ENCODE measurements around the gene RPS2.
A peak's percentile ranks its signal among the peaks of the same experiment; 100 is the strongest.
"Not testable (repeated sequence)": the region's sequence is repeated elsewhere in the genome, so short reads cannot be mapped to it uniquely, and the experiment has no call there.

The RPS2 gene

DNA sequence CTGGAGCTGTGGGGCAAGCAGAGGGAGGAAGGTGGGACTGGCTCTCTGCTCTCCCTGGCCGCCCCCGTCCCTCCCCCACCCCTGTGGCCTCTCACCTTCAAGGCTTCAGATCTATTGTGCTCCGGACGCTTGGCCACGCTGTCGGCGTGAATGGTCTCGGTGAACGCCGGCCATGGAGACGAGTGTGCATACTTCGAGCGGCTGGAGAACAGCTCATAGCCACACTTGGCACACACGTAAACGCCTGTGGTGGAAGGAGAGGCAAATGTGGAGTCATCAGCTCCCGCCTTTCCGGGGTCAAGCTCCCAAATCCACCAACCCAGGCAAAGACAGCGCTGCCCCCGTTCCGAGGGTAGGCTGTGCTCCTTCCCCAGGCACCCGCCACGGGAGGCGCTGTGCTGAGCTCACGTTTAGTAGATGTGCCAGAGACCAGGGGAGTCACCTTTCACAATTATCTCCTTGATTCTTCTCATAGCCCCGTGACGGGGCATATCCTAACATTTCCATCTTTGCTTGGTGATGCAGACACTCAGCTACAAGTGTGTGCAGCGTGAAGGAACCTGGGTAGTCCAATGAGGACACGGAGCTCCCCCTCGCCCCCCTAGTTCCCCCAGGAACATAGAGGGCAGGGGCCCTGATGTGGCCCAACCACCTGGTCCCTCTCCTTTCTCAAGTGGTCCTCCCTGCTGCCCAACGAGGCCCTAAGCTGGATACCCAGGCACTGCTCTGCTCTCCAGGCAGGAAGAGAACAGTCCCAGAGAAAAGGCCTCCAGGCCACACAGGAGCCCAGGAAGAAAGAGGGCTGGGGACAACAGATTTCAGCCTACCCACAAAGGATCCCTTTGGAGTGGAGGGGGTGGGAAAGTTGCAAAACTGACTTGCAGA lies 23.2 kb downstream of the RPS2 start:
- DNase-seq = no peak

DNA sequence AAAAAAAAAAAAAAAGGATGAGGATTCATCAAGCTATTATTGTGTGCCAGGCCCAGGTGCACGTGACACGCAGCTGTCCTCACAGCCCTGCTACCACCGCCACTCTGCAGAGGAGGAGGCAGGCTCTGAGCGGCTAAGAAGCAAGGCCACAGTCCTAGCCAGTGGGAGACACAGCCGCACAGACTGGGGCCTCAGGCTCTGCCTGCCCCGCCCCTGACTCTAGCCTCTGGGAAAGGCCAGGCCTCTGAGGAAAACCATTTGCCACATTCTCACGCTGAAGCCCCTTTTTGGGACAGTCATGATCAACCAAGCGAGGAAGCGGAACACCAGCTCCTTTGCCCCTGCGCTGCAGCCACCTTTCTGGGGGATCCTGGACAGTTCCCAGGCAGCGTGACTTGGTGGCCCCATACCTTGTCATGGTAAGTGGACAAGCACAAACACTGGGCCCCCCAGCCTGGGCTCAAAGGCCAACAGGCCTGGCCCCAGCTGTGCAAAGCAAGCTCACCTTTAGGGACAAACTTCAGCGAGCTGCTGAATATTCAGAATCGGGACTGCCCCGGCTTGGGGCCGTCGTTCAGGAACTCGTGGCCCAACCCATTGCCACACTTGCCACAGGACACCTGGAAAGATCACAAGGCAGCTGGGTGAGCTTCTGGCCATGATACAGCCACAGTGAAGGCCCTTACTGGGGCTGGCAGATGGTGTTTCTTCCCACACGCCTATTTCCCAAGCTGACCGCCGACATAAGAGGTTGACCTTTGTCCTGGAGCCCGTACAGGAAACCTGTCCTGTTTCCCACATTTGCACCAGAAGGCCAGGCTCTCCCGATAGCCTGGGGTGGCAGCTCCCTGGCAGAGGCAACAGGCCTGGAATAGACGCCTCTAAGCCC lies 24.1 kb downstream of the RPS2 start:
- no peak for DNase-seq

DNA sequence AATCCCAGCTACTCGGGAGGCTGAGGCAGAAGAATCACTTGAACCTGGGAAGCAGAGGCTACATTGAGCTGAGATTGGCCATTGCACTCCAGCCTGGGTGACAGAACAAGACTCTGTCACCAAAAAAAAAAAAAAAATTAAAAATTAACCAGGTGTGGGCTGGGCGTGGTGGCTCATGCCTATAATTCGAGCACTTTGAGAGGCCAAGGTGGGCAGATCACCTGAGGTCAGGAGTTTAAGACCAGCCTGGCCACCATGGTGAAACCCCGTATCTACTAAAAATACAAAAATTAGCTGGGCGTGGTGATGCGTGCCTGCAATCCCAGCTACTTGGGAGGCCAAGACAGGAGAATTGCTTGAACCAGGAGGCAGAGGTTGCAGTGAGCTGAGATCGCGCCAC lies 24.8 kb downstream of the RPS2 start:
- DNase-seq = not testable (repeated sequence)

DNA sequence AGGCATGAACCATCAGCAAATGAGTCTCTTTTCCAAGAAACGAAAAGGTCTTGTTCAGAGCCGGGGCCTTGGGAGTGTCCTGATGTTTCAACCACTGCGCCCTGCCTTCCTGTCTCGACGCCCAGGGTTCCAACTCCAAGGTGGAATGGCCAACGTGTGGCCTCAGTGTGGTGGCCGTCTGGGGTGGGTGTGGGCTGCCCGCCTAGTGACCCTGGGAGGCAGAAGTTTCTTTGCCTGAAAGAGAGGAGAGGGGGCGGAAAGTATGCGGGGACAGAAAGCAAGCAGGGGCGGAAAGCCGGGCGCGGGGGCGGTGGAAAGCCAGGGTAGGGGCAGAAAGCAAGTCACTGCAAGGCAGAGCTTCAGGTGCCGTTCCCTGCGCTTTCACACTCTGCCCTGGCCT lies 25.7 kb downstream of the RPS2 start:
- no peak for DNase-seq

DNA sequence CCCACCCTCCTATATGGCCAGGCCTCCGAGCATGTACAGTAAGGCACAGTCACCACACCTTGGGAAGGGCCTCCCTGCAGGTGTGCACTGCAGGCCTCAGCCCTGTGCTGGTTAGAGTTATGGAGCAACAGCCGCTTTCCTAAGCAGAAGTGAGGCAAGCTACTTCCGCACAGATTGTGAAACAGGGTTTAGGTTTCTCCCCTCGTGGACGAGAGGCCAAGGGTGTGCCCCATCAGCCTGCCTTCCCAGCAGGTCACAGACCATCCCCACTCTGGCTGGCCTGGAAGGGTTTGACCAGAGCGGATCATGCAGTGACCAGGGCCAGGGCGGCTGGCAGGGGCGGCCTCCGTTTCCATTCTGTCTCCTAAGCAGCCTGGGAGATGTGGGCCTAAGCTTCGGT lies 26.3 kb downstream of the RPS2 start:
- DNase-seq = no peak

DNA sequence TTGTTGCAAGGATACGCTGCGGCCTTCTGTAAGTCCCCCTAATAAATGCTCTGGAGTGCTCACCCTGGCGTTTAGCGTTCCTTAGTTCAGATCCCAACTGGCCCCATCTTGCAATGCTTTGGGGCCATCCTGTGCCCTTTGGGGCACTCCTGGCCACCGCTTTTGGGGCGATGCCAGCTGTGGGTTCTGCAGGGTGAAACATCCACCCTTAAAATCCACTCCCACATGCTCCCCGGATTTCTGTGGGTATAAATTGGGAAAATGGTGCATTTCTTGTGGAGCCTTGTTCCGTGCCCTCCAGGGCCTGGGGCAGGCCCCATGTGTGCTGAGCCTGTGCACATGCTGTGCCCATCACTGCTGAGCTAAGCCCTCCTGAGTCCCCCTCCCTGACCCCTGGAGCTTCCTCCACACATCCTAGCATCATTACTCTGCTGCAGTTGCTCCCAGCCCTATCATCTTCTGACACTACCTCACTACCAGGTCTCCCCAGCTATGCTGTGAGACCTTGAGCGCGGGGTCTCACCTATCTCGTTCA lies 27.6 kb downstream of the RPS2 start:
- DNase-seq = no peak

DNA sequence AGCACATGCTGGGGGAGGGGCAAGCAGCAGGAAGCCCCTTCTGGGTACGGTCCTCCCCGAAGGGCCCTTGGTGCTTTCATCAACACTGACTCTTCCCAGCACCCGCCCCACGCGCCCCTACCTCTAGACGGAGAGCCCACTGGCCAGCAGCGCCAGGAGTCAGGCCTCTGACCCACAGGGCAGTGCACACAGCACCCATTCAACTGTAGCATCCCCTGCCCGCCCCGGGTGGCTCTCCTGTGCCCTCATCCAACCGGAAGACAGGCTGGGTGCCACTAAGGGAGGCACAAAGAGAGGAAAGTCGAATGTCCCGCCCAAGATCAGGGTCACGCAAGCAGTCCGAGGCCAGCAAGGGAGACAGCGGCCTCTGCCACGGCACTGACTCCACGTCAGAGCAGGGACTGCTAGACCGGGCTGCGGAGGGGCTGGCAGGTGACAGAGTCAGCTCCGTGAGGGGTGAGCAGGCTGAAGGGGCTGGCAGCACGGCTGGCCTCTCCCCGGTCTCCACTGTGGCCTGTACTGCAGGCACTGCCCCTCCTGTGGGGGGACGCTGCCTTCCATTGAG lies 31.4 kb downstream of the RPS2 start:
- DNase-seq = no peak

DNA sequence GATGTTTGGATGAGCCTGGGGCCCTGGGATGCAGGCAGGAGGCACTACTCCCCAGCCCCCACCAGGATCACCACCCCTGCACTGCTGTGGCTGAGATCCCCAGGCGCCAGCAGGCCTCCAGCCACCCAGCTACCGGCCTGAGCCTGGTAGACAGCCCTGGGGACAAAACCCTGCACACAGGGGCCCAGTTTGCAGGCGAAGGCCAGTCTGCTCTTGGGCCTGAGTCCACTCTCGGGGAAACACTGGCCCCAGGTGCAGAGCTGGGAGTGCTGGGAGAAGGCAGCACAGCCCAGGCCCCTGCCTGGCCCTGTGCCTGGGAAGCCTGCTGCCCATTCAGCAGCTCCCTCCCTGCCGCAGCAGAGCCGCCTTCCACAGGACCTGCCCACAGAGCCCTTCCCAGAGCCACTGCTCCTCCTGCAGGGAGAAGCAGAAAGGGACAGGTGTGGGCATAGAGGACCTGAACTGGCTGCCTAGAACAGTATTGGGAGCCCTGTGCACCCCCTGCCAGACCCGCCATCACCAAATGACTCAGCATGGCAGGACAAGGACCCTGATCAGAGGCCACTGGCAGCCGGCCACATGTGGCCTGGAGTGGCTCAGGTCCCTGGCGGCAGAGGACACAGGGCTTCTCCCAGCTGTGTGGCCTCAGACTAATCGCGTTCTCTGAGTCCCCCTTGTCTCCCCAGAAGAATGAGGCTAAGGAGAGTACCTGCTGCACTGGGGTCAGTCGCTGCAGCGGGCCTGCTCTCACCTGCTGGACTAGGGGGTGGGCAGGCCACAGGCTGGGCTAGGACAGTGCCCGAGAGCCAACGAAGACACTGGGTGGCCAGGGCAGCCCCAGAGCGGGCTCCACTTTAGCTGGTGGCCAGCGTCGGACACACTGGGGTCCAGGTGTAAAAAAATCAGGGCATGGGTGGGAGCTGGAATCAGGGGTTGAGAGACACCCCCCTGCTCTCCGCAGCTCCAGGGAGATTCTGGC lies 32.3 kb downstream of the RPS2 start:
- no peak for DNase-seq

DNA sequence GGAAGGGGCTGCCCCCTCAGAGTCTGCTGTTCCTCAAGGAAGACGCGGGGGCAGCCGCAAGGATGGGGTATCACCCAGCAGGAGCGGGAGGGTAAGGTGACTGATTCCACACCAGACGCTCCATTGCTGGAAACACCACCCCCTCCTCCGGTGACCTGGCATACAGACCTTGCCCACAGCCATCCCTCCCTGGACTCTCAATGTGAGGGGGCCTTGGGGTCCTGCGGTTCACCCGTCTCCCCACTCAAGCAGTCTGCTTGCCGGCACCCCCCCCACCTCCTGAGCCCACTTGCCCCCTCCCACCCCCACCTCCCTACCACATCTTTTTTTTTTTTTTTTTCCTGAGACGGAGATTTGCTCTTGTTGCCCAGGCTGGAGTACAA lies 34.3 kb downstream of the RPS2 start:
- DNase-seq = no peak

DNA sequence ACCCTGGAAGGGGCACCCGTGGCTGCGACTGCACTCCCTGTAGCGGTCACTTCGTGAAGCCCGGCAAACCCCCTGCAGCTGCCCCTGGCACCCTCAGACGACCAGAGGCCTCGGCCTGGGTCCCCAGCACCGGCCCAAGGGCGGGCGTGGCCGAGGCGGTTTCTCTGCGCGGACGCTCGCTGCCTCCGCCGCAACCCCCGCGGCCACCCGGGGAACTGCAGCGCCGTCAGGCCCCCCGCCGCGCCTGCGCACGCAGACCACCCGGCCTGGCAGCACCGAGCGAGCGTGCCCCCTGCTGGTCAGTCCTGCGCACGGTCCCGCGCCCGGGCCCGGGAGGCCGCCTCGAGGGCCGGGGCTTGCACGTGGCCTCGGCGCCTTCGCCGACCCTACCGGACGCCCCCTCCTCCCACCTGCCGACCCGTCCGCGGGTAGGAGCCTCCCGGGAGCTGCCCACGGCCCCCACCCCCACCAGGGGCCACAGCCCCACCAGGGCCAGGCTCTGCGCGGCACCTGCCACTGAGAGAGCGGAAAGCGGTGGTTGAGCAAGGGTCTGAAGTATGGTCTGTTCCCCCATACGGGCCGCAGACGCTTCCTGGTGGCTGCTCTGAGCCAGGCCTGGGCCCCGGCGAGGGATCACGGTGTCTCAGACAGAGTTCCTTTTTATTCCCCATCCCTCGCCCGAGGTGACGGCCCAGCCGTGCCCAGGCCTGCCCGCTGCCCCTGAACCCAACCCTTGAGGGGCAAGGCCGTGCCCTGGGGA lies 34.9 kb downstream of the RPS2 start:
- peak; percentile 93 for DNase-seq

DNA sequence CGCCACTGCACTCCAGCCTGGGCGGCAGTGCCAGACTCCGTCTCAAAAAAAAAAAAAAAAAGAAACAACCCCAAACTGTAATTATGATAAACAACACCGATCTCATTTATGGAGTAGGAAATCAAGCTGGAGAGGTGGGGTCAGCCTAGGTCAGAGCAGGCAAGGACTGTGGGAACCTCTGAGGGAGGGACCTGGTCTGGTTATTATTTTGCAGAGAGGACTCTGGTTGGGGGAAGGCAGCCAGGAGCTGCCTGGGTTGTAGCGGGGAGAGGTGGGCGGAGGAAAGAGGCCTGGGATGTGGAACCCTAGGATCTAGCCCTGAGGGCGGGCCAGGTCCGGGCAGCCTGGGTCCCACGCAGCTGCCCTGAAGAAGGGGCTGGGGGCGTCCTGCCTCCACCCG lies 35.5 kb downstream of the RPS2 start:
- peak; percentile 35 for DNase-seq

DNA sequence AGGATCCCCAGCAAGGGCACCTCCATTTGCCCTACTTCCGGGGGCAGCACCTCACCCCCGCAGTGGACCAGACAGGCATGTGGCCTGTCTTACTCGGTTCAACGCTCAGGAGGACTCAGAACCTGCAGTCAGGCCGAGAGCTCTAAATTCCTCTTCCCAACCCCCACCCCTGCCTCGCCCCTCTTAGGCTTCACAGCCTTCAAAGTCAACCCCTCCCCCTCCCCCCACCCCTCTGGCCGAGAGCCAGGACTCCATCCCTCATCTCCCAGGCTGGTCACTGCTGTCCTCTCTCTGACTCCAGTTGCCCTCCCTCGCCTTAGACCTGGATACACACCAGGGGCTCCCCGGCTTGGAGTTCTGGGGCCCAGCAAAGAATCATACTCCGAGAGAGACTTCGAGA lies 38.4 kb downstream of the RPS2 start:
- no peak for DNase-seq

DNA sequence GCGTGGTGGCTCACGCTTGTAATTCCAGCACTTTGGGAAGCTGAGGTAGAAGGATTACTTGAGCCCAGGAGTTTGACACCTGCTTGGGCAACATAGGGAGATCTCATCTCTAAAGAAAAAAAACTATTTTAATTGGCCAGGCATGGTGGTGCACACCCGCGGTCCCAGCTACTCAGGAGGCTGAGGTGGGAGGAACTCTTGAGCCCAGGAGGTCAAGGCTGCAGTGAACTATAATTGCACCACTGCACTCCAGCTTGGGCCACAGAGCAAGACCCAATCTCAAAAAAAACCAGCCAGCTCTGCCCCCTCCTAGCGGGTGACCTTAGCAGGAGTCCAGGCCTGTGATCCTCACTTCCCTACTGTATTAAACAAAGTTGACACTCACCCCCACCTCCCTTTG lies 40.5 kb downstream of the RPS2 start:
- DNase-seq = no peak

DNA sequence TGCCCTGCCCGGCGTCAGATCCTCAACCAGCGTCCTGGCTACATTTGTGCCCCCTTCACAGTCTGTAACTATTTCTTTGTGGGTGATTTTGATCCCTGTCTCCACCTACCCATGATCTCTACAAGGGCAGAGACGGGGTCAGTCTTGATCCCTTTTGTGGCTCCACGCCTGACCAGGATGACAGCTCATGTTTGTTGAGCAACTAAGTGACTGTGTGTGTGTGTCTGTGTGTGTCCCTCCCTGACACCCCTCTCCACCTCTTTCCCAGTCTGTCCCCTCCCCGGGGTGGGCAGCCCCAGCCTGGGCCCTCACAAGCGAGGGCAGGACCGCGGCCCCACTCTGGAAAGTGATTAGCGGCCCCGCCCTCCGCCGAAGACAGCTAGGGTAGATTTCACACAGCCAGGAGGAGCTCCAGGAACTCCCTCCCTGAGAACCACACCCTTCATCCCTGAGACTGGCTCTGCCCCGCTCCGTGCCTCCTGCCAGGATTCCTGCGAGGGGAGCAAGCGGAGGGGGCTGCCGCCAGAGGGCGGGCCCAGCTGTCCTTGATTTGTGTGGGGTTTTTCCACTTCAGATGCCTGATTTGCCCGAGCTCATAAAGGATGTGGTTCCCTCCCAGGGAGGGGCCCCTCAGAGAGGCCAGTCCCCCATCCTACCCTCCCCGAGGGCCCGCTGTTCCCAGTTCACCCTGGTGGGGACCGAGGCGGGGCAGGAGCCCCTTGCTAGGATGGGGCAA lies 41.2 kb downstream of the RPS2 start:
- DNase-seq = peak; percentile 38

DNA sequence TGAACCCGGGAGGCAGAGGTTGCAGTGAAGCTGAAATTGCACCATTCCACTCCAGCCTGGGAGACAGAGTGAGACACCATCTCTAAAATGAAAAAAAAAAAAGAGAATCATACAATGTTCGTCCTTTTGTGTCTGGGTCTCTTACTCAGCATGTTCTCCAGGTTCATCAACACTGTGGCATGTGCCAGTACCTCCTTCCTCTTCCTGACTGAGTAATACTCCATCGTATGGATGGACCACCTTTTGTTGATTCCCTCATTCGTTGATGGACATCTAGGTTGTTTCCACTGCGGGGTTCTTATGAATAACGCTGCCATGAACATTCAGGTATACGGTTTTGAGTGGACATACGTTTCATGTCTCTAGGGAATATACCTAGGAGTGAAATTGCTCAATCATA lies 42.3 kb downstream of the RPS2 start:
- no peak for DNase-seq

DNA sequence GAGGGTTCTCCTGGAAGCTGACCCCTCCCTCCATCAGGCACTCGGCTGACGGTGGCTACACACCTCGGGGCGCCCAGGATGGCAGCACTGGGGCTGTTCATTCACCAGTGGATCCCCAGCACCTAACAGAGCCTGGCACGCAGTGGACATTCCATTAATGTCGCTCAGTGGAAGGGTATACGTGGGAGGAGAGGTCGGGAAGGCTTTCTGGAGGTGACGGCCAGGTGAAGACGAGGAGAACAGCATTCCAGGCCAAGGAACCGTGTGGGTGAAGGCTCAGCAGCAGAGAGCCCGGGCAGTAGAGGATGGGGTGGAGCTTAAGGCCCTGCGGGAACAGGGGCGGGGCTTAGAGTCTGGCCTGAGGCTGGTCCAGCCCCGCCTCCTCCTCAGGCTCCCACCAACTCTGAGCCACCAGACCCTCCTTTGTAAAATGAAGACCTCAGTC lies 43.9 kb downstream of the RPS2 start:
- DNase-seq = peak; percentile 24

DNA sequence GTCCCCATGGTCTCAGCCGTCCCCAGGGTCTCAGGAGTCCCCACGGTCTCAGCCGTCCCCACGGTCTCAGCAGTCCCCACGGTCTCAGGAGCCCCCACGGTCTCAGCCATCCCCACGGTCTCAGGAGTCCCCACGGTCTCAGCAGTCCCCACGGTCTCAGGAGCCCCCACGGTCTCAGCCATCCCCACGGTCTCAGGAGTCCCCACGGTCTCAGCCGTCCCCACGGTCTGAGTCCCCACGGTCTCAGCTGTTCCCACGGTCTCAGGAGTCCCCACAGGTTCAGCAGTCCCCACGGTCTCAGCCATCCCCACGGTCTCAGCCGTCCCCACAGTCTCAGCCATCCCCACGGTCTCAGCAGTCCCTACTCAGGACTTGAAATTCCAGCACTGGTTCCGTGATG lies 44.5 kb downstream of the RPS2 start:
- DNase-seq = not testable (repeated sequence)

DNA sequence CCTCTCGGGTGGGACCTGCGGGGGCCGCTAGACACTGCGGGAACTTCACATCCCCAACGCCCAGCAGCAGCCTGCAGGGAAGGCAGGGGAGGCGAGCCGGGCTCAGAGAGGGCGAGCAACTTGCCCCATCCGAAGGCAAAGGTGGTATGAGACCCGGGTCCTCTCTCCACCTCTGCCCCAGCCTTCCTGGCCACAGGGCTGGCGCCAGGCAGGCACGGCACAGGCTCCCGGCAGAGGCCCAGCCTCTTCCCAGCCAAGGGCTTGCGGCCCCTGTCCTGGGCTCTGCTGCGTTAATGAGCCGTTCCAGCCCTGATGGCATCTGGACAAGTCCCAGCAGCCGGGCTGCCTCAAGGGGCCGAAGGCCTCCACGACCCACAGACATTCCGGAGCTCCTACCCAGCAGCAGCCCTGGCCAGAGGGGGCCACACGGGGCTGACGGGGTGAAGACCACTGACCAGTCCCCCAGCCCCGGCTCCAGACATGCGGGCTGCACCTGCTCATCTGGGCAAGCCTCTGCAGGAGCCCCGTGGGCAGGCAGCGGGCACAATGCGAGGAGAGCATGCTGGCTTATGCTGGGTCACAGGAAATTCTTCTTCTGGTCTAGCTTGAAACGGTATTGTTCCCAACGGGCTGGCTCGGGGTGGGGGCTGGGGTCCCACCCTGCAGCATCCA lies 45.2 kb downstream of the RPS2 start:
- DNase-seq = no peak

DNA sequence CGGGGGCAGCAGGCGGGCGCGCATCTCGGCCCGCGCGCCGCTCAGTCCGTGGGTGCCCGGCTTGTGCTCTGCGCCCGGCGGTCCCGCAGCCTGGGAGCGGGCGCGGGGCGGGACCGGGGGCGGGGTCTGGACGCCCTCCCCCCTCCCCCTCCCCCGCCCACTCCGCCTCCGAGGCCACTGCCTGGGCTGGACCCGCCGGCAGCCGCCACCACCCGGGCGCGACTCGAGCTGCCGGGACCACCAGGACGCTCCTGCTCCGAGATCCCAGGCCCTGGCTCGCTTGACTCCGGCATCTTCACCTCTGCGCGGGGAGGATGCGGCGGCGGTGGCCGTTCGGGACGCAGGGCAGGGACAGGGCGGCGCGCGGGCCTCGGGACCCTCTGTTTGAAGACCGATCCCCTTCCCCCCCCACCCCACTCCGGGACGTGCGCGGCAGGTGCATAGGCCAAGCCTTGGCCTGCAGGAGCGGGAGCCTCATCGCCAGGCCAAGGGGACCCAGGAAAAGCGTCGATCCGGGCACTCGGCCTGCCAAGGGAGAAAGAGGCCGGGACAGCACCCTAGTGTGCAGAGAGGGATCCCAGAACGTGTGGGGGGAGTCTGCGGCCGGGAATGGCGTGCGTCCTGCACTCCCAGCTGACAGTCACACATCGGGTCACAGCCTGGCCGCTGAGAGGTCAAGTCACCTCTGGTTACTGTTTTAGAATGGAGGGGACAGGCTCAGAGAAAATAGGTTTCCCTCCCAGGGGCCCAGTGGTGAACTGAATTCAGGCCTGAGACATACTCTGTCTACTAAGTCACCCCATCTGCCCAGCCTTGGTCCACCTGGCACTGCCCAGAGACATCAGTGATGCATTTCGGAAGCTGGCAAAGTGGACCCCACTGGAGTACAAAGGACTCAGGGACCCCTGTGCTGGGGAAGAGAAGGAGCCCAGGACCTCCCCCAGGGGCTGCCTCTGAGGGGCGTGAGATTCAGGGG lies 46.0 kb downstream of the RPS2 start, which contains the start of gene HS3ST6:
Gene HS3ST6 (minus strand): TSS at position 65 of the 976 bp plus-strand sequence. CDS start 92 bp downstream, outside the sequence.
- DNase-seq = no peak
